ACC112 (cell line): ENCODE measurements around the gene SIX5.

Source experiments
- H2AFZ ChIP-seq: fragments of 200-600 bp; sonication (generic); one replicate; pipeline ENCODE4 v1.6.0; 2017; ENCODE audit warnings: antibody characterized with exemption, low read length; ENCODE audit not compliant: unreplicated experiment
- H3K27ac ChIP-seq: fragments of 200-600 bp; sonication (generic); 2 replicates; pipeline ENCODE4 v1.5.1; 2014; ENCODE audit warnings: low read depth, mild to moderate bottlenecking, antibody characterized with exemption, low read length, moderate library complexity
- H3K27me3 ChIP-seq: fragments of 200-600 bp; sonication (generic); 2 replicates; pipeline ENCODE4 v1.6.1; 2014; ENCODE audit warnings: mild to moderate bottlenecking, antibody characterized with exemption, low read length, moderate library complexity, mixed read lengths; ENCODE audit not compliant: insufficient read depth
- H3K36me3 ChIP-seq: fragments of 200-600 bp; sonication (generic); 2 replicates; pipeline ENCODE4 v1.6.1; 2016; ENCODE audit warnings: mild to moderate bottlenecking, antibody characterized with exemption, low read length, moderate library complexity, mixed read lengths; ENCODE audit not compliant: insufficient read depth
- H3K4me1 ChIP-seq: fragments of 200-600 bp; sonication (generic); one replicate; pipeline ENCODE4 v1.6.1; 2016; ENCODE audit warnings: low read length, mixed read lengths; ENCODE audit not compliant: insufficient read depth, unreplicated experiment, control insufficient read depth
- H3K4me3 ChIP-seq: fragments of 200-600 bp; sonication (generic); 2 replicates; pipeline ENCODE4 v1.5.1; 2014; ENCODE audit warnings: mild to moderate bottlenecking, low read depth, low read length
- H3K79me2 ChIP-seq: fragments of 200-600 bp; sonication (generic); one replicate; pipeline ENCODE4 v1.6.0; 2016; ENCODE audit warnings: low read length; ENCODE audit not compliant: control insufficient read depth, unreplicated experiment, insufficient read depth

The SIX5 gene

GRCh38 chr19:45772912-45773311 is 3.9 kb upstream of the SIX5 start:
- Histone ChIP-seq H3K79me2 (no peaks in the 10 kb centered on the region), H3K27me3 (no peaks in the 10 kb centered on the region), H3K4me1 (no peaks in the 10 kb centered on the region), H2AFZ (no peak overlapping the region), H3K36me3 (no peaks in the 10 kb centered on the region), H3K4me3 (no peak overlapping the region), H3K27ac (no peak overlapping the region)

GRCh38 chr19:45772130-45772840 is 3.2 kb upstream of the SIX5 start:
- no peaks in the 10 kb centered on the region for H3K4me1 ChIP-seq
- no peak overlapping the region for H3K27ac ChIP-seq
- no peak overlapping the region for H2AFZ ChIP-seq
- H3K27me3 ChIP-seq: no peaks in the 10 kb centered on the region
- H3K36me3 ChIP-seq: no peaks in the 10 kb centered on the region
- H3K79me2 ChIP-seq: no peaks in the 10 kb centered on the region
- no peak overlapping the region for H3K4me3 ChIP-seq

- H3K27ac ChIP-seq: no peak overlapping the region
- no peak overlapping the region for H2AFZ ChIP-seq
- no peaks in the 10 kb centered on the region for H3K36me3 ChIP-seq
- peaks cover 4% of the 10 kb centered on the region for H3K79me2 ChIP-seq
- H3K27me3 ChIP-seq: no peaks in the 10 kb centered on the region
- no peaks in the 10 kb centered on the region for H3K4me1 ChIP-seq
- no peak overlapping the region for H3K4me3 ChIP-seq
These were observed 2.4 kb upstream of the SIX5 start for GRCh38 chr19:45771311-45771933.

GRCh38 chr19:45770192-45771101 is 1.4 kb upstream of the SIX5 start:
- Histone ChIP-seq H3K27me3 (no peaks in the 10 kb centered on the region), H3K27ac (peak overlapping the region; percentile 61), H3K36me3 (no peaks in the 10 kb centered on the region), H2AFZ (no peak overlapping the region), H3K4me3 (peak overlapping the region; percentile 70), H3K4me1 (no peaks in the 10 kb centered on the region), H3K79me2 (peaks cover 7% of the 10 kb centered on the region)

GRCh38 chr19:45769821-45770191 is 754 bp upstream of the SIX5 start:
- H2AFZ ChIP-seq: no peak overlapping the region

GRCh38 chr19:45768655-45768983 is 433 bp downstream of the SIX5 start:
- no peaks in the 10 kb centered on the region for H3K4me1 ChIP-seq
- peaks cover 7% of the 10 kb centered on the region for H3K79me2 ChIP-seq
- H3K36me3 ChIP-seq: no peaks in the 10 kb centered on the region
- H3K4me3 ChIP-seq: peak overlapping the region; percentile 88
- H3K27me3 ChIP-seq: no peaks in the 10 kb centered on the region
- peak overlapping the region; percentile 87 for H3K27ac ChIP-seq
- H2AFZ ChIP-seq: no peak overlapping the region

More at GRCh38 chr19:45769821-45770191, 754 bp upstream of the SIX5 start:
- Histone ChIP-seq H3K79me2 (peaks cover 7% of the 10 kb centered on the region), H3K27me3 (no peaks in the 10 kb centered on the region), H3K36me3 (no peaks in the 10 kb centered on the region), H3K27ac (peak overlapping the region; percentile 61), H3K4me1 (no peaks in the 10 kb centered on the region), H3K4me3 (peak overlapping the region; percentile 70)

GRCh38 chr19:45767881-45768654 is 984 bp downstream of the SIX5 start:
- peak overlapping the region; percentile 88 for H3K4me3 ChIP-seq
- H2AFZ ChIP-seq: no peak overlapping the region
- H3K4me1 ChIP-seq: no peaks in the 10 kb centered on the region
- no peaks in the 10 kb centered on the region for H3K27me3 ChIP-seq
- peak overlapping the region; percentile 87 for H3K27ac ChIP-seq
- H3K79me2 ChIP-seq: peaks cover 7% of the 10 kb centered on the region
- H3K36me3 ChIP-seq: no peaks in the 10 kb centered on the region

GRCh38 chr19:45767410-45767880 is 1.6 kb downstream of the SIX5 start:
- peak overlapping the region; percentile 87 for H3K27ac ChIP-seq
- no peaks in the 10 kb centered on the region for H3K27me3 ChIP-seq
- H2AFZ ChIP-seq: no peak overlapping the region
- no peaks in the 10 kb centered on the region for H3K36me3 ChIP-seq
- H3K4me1 ChIP-seq: no peaks in the 10 kb centered on the region
- H3K4me3 ChIP-seq: peak overlapping the region; percentile 88
- peaks cover 7% of the 10 kb centered on the region for H3K79me2 ChIP-seq

GRCh38 chr19:45766869-45767346 is 2.1 kb downstream of the SIX5 start:
- Histone ChIP-seq H2AFZ (no peak overlapping the region), H3K27ac (peak overlapping the region; percentile 87), H3K27me3 (no peaks in the 10 kb centered on the region), H3K4me1 (no peaks in the 10 kb centered on the region), H3K79me2 (peaks cover 7% of the 10 kb centered on the region), H3K4me3 (peak overlapping the region; percentile 88), H3K36me3 (no peaks in the 10 kb centered on the region)

GRCh38 chr19:45766296-45766868 is 2.7 kb downstream of the SIX5 start:
- Histone ChIP-seq H3K4me3 (peak overlapping the region; percentile 88), H3K79me2 (peaks cover 7% of the 10 kb centered on the region), H3K27ac (peak overlapping the region; percentile 87), H3K4me1 (no peaks in the 10 kb centered on the region), H3K36me3 (no peaks in the 10 kb centered on the region), H2AFZ (no peak overlapping the region), H3K27me3 (no peaks in the 10 kb centered on the region)
